Right lobe of liver (tissue), 4 donors: Measurements from ENCODE around the gene COL25A1.

Experiments
- CTCF ChIP-seq, 4 donors: fragments of 200-600 bp in 3 of 4; fragments of 450-650 bp in 1 of 4; IDR thresholded peaks; one replicate each; pipeline versions ENCODE4 v1.5.1 to v1.8.0; 2016 to 2022; ENCODE audit warnings: antibody characterized with exemption in 4 of 4, mild to moderate bottlenecking in 2 of 4
- POLR2A ChIP-seq: fragments of 450-650 bp; IDR thresholded peaks from one replicate; pipeline ENCODE4 v1.6.1; 2017; ENCODE audit warnings: antibody characterized with exemption, mild to moderate bottlenecking
- donor health status: DM: no; HTN: no; CAD: no.
- donor health status: DM: no; HTN: no; CAD: no.
- donor health status: DM: no; HTN: yes; CAD: no.

- TF ChIP-seq CTCF (IDR thresholded peaks at IDR 0.05) (no peak), POLR2A (no peak)
These were observed 338.5 kb downstream of the COL25A1 start for GRCh38 chr4:108963910-108964309.
